IPS-NIHi7 (cell line): ENCODE data around the gene KRTAP10-2.
"Not testable (repeated sequence)": the region's sequence is repeated elsewhere in the genome, so short reads cannot be mapped to it uniquely, and the experiment has no call there.

ENCODE experiments used
- DNase-seq: peaks from one replicate; pipeline ENCODE4 v3.0.0; 2012; ENCODE audit warnings: mixed read lengths; ENCODE audit errors: extremely low spot score

Gene KRTAP10-2

GRCh38 chr21:44551340-44551961 is at the start of gene KRTAP10-2:
Gene KRTAP10-2 (minus strand): TSS chr21:44551505. CDS start chr21:44551458, 47 bp downstream.
- DNase-seq = peak; percentile 7

GRCh38 chr21:44601091-44601490 is 49.8 kb upstream of the KRTAP10-2 start:
- not testable (repeated sequence) for DNase-seq

- not testable (repeated sequence) for DNase-seq
These were observed 49.0 kb upstream of the KRTAP10-2 start, which contains the start of gene KRTAP10-7 for GRCh38 chr21:44600118-44600978. Gene KRTAP10-7 (plus strand): TSS chr21:44600597. CDS start chr21:44600622, 25 bp downstream.

GRCh38 chr21:44599264-44600029 is 48.1 kb upstream of the KRTAP10-2 start:
- DNase-seq = no peak

- no peak for DNase-seq
These were observed 46.8 kb upstream of the KRTAP10-2 start for GRCh38 chr21:44598061-44598460.

GRCh38 chr21:44596068-44596725 is 44.9 kb upstream of the KRTAP10-2 start:
- DNase-seq = no peak

- DNase-seq = no peak
These were observed 44.2 kb upstream of the KRTAP10-2 start for GRCh38 chr21:44595524-44595923.

- no peak for DNase-seq
These were observed 43.2 kb upstream of the KRTAP10-2 start for GRCh38 chr21:44594406-44594916.

GRCh38 chr21:44593598-44594405 is 42.5 kb upstream of the KRTAP10-2 start:
- no peak for DNase-seq

- no peak for DNase-seq
These were observed 41.4 kb upstream of the KRTAP10-2 start, which contains the start of gene KRTAP10-6 for GRCh38 chr21:44592446-44593311. Gene KRTAP10-6 (minus strand): TSS chr21:44592505. CDS start chr21:44592484, 21 bp downstream.

GRCh38 chr21:44591801-44592130 is 40.5 kb upstream of the KRTAP10-2 start:
- not testable (repeated sequence) for DNase-seq

- DNase-seq = not testable (repeated sequence)
These were observed 39.8 kb upstream of the KRTAP10-2 start for GRCh38 chr21:44590897-44591800.

- no peak for DNase-seq
These were observed 39.0 kb upstream of the KRTAP10-2 start for GRCh38 chr21:44590311-44590721.

GRCh38 chr21:44589586-44590305 is 38.4 kb upstream of the KRTAP10-2 start:
- DNase-seq = no peak

- DNase-seq = no peak
These were observed 37.8 kb upstream of the KRTAP10-2 start for GRCh38 chr21:44589094-44589493.

GRCh38 chr21:44585892-44586291 is 34.6 kb upstream of the KRTAP10-2 start:
- no peak for DNase-seq

GRCh38 chr21:44583800-44584147 is 32.5 kb upstream of the KRTAP10-2 start:
- no peak for DNase-seq
